MM.1S (cell line): ENCODE data around the gene DNER.

Experiments
- CTCF ChIP-seq: fragments of 300-600 bp; sonication (generic); IDR thresholded peaks from 2 replicates; pipeline ENCODE4 v1.5.1; 2016; ENCODE audit warnings: antibody characterized with exemption, low read length, mixed read lengths
- EZH2 ChIP-seq: fragments of 300-600 bp; sonication (generic); optimal IDR thresholded peaks from 2 replicates; pipeline ENCODE3; 2017; ENCODE audit warnings: low read depth, mild to moderate bottlenecking, antibody characterized with exemption, low read length, mixed read lengths
- EZH2phosphoT487 ChIP-seq: fragments of 300-600 bp; sonication (generic); IDR thresholded peaks from 2 replicates; pipeline ENCODE4 v1.6.1; 2018; ENCODE audit warnings: antibody characterized with exemption, low read length

- no peak for TF ChIP-seq EZH2phosphoT487
- TF ChIP-seq CTCF = no peak
- TF ChIP-seq EZH2 = no peak
Observed at GRCh38 chr2:229405796-229406195, 308.6 kb downstream of the DNER start.
